Choroid plexus epithelial cell (primary cell): ENCODE measurements around the gene AOAH.

Source experiments
- DNase-seq: peaks from one replicate; pipeline ENCODE4 v3.0.0-alpha.2; 2010; ENCODE audit warnings: low read depth
- H3K4me3 ChIP-seq: 2 replicates; pipeline ENCODE4 v1.5.1; 2011; ENCODE audit warnings: low read depth, mild to moderate bottlenecking, control low read depth, low read length, moderate library complexity
- CTCF ChIP-seq: conservative IDR thresholded peaks from 2 replicates; pipeline ENCODE4 v1.5.1; 2011; ENCODE audit warnings: low read depth, mild to moderate bottlenecking, control low read depth, inconsistent platforms, low read length, moderate library complexity

Gene AOAH, protein sequence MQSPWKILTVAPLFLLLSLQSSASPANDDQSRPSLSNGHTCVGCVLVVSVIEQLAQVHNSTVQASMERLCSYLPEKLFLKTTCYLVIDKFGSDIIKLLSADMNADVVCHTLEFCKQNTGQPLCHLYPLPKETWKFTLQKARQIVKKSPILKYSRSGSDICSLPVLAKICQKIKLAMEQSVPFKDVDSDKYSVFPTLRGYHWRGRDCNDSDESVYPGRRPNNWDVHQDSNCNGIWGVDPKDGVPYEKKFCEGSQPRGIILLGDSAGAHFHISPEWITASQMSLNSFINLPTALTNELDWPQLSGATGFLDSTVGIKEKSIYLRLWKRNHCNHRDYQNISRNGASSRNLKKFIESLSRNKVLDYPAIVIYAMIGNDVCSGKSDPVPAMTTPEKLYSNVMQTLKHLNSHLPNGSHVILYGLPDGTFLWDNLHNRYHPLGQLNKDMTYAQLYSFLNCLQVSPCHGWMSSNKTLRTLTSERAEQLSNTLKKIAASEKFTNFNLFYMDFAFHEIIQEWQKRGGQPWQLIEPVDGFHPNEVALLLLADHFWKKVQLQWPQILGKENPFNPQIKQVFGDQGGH

DNA sequence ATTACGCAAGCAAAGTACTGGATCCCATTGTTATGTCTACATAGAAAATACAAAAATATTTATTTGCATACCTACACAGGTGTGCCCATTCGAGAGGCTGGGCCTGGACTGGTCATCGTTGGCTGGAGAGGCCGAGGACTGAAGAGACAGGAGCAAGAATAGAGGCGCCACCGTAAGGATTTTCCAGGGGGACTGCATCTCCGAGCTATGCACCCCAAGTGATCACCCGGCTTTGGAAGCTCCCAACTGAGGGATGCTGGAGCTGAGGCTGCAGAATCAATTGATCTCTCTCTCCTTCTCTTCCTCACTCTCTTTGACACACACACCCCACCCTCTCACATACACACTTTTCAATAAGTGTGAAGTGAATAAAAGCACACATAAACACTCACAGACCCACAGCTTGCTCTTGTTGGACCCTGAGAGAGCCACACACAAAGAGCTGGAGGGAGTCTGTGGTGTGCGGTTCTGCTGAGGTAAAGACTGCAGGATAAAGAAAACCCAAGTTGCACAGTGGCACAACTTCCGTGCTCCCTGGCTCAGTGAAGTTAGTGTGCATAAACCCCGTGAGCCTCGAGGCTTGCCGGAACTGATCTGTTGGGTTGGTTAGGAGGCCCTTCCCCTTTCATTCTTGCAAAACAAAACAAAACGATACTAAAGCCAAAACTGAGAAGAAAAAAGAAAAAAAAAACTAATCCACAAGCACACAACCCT, at the start of gene AOAH:
TSS of gene AOAH (minus strand) at position 544 of the 714 bp plus-strand sequence. CDS start at position 198, 346 bp downstream.
- no peak within 1 kb of the TSS for H3K4me3 ChIP-seq
- no peak for TF ChIP-seq CTCF
- DNase-seq = peak; percentile 12

DNA sequence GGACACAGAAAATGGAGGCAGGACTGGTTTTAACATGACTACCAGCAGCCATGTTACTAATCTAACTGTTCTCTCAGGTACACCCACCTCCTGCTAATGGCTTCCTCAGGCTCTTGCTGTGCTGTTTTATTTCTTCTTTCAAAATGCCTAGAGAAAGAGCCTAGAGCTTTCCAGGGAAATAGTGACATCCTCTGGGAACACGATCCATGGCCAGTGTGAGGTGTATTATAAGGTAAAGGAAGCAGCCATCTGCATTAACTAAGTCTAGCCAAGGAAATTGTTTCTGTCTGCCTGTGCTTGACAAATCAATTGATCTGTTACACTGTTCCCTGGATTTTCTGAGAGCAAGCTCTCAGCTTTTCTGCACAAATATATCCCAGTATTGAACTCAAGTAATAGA, 42.2 kb upstream of the AOAH start:
- DNase-seq = no peak
- no peak overlapping the region for H3K4me3 ChIP-seq
- TF ChIP-seq CTCF = no peak

DNA sequence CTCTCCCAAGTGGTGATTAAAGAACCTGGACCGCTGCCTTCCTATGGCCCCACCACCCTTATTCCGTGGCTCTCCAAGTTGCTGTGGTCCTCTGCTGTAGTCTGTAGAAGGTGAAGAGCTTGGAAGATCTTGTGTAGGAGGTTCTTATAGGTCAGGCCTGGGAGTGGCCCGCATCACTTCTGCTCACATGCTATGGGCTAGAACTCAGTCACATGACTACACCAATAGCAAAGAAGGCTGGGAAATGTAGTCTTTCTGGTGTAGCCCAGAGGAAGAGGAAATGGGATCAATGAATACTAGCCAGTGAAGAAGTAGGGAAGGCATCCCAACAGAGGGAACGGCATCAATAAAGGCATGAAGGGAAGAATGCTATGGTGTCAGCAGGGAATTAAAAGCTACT, 41.3 kb upstream of the AOAH start:
- DNase-seq = no peak
- no peak for TF ChIP-seq CTCF
- no peak overlapping the region for H3K4me3 ChIP-seq

- peak; percentile 31 for DNase-seq
- TF ChIP-seq CTCF = no peak
- no peak overlapping the region for H3K4me3 ChIP-seq
These were observed 40.6 kb upstream of the AOAH start for GRCh38 chr7:36764929-36765328.

DNA sequence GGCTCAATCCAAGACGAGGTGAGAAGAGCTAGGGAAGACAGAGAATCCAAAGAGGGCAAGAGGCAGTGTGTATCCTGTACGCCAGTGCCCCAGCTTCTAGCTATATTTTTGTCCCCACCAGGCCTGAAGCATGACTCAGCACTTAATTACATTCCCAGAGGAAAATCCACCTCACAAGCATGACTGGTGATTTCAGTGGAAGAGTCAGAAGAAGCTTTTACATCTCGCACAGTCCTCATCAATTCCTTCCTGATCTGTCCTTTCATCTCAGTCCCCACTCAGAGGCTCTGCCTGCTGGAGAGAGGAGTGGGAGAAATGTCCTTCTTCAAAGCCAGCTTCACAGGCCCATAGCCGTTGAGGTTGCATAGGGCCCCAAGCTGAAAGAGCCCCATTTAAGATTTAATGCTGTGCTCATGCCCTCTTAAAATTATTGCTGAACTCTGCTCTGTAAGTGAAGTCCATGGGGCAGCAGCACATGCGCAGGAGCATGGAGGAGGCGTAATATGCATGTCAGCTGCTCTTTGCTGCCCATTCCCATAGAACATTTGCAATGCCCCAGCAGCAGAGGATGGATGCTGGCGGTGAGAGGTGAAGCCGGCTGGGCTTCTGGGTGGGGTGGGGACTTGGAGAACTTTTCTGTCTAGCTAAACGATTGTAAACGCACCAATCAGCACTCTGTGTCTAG, 39.0 kb upstream of the AOAH start:
- no peak overlapping the region for H3K4me3 ChIP-seq
- no peak for DNase-seq
- TF ChIP-seq CTCF = no peak

GRCh38 chr7:36762394-36762793, 38.1 kb upstream of the AOAH start:
- TF ChIP-seq CTCF = no peak
- DNase-seq = no peak
- H3K4me3 ChIP-seq = no peak overlapping the region
